ENCODE results near the gene METTL9. TPM values are rescaled to one million over a fixed set of nuclear protein-coding genes. Genes with fewer than 3 reads are reported as not detected.
"Not testable (repeated sequence)": the region's sequence is repeated elsewhere in the genome, so short reads cannot be mapped to it uniquely, and the experiment has no call there.

Gene METTL9
- total RNA-seq, 2 experiments from 2014 or later, result 99.2 to 101 TPM

DNA sequence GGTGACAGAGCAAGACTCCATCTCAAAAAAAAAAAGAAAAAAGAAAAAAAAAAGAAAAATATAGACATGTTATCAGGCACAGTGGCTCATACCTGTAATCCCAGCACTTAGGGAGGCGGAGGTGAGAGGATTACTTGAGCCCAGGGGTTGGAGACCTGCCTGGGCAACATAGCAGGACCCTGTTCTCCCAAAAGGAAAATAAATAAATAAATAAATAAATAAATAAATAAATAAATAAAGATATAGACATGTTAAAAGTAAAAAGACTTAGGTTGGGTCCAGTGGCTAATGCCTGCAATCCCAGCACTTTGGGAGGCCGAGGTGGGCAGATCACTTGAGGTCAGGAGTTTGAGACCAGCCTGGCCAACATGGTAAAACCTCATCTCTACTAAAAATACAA is 23.1 kb upstream of the METTL9 start:
- H3K4me1 Mint-ChIP-seq (ENCODE audit: low read depth); ATAC-seq; H3K9me3 Mint-ChIP-seq (ENCODE audit: insufficient read depth); DNase-seq; H3K36me3 Mint-ChIP-seq (ENCODE audit: low read depth); CTCF ChIA-PET; H3K27ac Mint-ChIP-seq; H3K4me3 Mint-ChIP-seq: not testable (repeated sequence)
- peaks cover 33% of the 10 kb centered on the region for H3K27me3 Mint-ChIP-seq (ENCODE audit: low read depth)
- POLR2A ChIA-PET, result interaction anchor here (1.0 kb wide), 1 partner anchor 18 kb away, joined by 3 read pairs; no protein-coding TSS in a partner anchor

DNA sequence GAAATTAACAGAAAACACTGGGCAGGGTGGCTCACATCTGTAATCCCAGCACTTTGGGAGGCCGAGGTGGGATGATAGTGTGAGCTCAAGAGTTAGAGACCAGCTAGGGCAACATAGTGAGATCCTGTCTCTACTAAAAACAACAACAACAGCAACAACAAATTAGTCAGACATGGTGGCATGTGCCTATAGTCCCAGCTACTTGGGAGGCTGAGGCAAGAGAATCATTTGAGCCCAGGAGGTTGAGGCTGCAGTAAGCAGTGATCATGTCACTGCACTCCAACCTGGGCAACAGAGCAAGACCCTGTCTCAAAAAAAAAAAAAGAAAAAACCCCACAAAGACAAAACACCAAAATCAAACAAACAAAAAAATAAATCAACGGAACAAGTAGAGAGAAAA is 21.9 kb upstream of the METTL9 start:
- POLR2A ChIA-PET, result not testable (repeated sequence)

GRCh38 chr16:21578311-21578710 is 21.1 kb upstream of the METTL9 start:
- CTCF ChIA-PET, result interaction anchor here (2.1 kb wide), 1 partner anchor 130 kb away, joined by 5 read pairs; no protein-coding TSS in a partner anchor
- ATAC-seq; H3K9me3 Mint-ChIP-seq (ENCODE audit: insufficient read depth); H3K27ac Mint-ChIP-seq; H3K36me3 Mint-ChIP-seq (ENCODE audit: low read depth); H3K4me3 Mint-ChIP-seq; H3K4me1 Mint-ChIP-seq (ENCODE audit: low read depth); DNase-seq; POLR2A ChIA-PET: not testable (repeated sequence)
- H3K27me3 Mint-ChIP-seq (ENCODE audit: low read depth), result peaks cover 28% of the 10 kb centered on the region

More for the DNA sequence above, 21.9 kb upstream of the METTL9 start:
- ATAC-seq; H3K36me3 Mint-ChIP-seq (ENCODE audit: low read depth); H3K27ac Mint-ChIP-seq; H3K4me1 Mint-ChIP-seq (ENCODE audit: low read depth); H3K9me3 Mint-ChIP-seq (ENCODE audit: insufficient read depth); DNase-seq; H3K4me3 Mint-ChIP-seq: not testable (repeated sequence)
- CTCF ChIA-PET, result interaction anchor here (1.2 to 2.1 kb wide), 2 partner anchors 79 to 131 kb away, joined by 4 to 5 read pairs; no protein-coding TSS in a partner anchor
- H3K27me3 Mint-ChIP-seq (ENCODE audit: low read depth), result peaks cover 28% of the 10 kb centered on the region

- H3K4me1 Mint-ChIP-seq (ENCODE audit: low read depth); H3K9me3 Mint-ChIP-seq (ENCODE audit: insufficient read depth); H3K36me3 Mint-ChIP-seq (ENCODE audit: low read depth); H3K27ac Mint-ChIP-seq; CTCF ChIA-PET; POLR2A ChIA-PET; ATAC-seq; H3K4me3 Mint-ChIP-seq; DNase-seq: not testable (repeated sequence)
- H3K27me3 Mint-ChIP-seq (ENCODE audit: low read depth), result peaks cover 28% of the 10 kb centered on the region
Measured at GRCh38 chr16:21580131-21580530, 19.2 kb upstream of the METTL9 start.

GRCh38 chr16:21580807-21581206 is 18.6 kb upstream of the METTL9 start:
- H3K36me3 Mint-ChIP-seq (ENCODE audit: low read depth), result no peaks in the 10 kb centered on the region
- no peak overlapping the region for H3K4me3 Mint-ChIP-seq
- ChIA-PET CTCF (interaction anchor here (0.9 to 4.8 kb wide), 4 partner anchors 16 to 119 kb away, joined by 3 to 78 read pairs (median 4); no protein-coding TSS in a partner anchor), POLR2A (no interaction called here)
- peaks cover 3% of the 10 kb centered on the region for H3K4me1 Mint-ChIP-seq (ENCODE audit: low read depth)
- ATAC-seq, result no peak
- no peak overlapping the region for H3K27ac Mint-ChIP-seq
- H3K27me3 Mint-ChIP-seq (ENCODE audit: low read depth), result peaks cover 28% of the 10 kb centered on the region
- H3K9me3 Mint-ChIP-seq (ENCODE audit: insufficient read depth), result no peaks in the 10 kb centered on the region
- no peak for DNase-seq

DNA sequence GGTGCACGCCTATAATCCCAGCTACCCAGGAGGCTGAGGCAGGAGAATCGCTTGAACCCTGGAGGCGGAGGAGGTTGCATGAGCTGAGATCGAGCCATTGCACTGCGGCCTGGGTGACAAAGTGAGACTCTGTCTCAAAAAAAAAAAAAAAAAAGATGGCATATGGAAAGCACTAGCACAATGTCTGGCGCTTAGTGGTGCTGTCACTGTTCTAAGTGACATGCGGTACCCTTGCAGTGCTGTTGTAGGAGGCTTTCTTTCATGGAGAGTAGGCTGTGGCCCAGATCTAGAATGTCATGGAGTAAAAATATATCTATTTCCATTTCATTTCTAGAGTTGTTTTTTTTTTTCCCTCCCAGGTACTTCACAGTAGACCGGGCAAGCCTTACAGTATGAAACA is 14.6 kb upstream of the METTL9 start:
- CTCF ChIA-PET, result interaction anchor here (0.7 to 4.8 kb wide), 19 partner anchors 9 to 1677 kb away, joined by 3 to 78 read pairs (median 4); partner anchors contain the start of genes IGSF6 and METTL9

DNA sequence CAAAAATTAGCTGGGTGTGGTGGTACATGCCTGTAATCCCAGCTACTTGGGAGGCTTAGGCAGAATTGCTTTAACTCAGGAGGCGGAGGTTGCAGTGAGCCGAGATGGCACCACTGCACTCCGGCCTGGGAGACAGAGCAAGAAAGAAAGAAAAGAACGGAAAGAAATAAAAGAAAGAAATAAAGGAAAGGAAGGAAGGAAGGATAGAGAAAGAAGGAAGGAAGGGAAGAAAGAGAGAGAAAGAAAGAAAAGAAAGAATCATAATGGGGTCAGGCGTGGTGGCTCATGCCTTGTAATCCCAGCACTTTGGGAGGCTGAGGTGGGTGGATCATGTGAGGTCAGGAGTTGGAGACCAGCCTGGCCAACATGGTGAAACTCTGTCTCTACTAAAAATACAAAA is 10.8 kb upstream of the METTL9 start:
- H3K36me3 Mint-ChIP-seq (ENCODE audit: low read depth); H3K4me1 Mint-ChIP-seq (ENCODE audit: low read depth); H3K4me3 Mint-ChIP-seq; H3K27me3 Mint-ChIP-seq (ENCODE audit: low read depth); H3K9me3 Mint-ChIP-seq (ENCODE audit: insufficient read depth); H3K27ac Mint-ChIP-seq; DNase-seq; ATAC-seq; POLR2A ChIA-PET: not testable (repeated sequence)
- CTCF ChIA-PET, result interaction anchor here (2.4 kb wide), 1 partner anchor 53 kb away, joined by 16 read pairs; no protein-coding TSS in a partner anchor

More for the DNA sequence above, 14.6 kb upstream of the METTL9 start:
- Mint-ChIP-seq H3K9me3 (ENCODE audit: insufficient read depth) (no peaks in the 10 kb centered on the region), H3K4me3 (no peak overlapping the region), H3K4me1 (ENCODE audit: low read depth) (peaks cover 3% of the 10 kb centered on the region), H3K27me3 (ENCODE audit: low read depth) (peaks cover 4% of the 10 kb centered on the region), H3K27ac (no peak overlapping the region), H3K36me3 (ENCODE audit: low read depth) (no peaks in the 10 kb centered on the region)
- POLR2A ChIA-PET, result interaction anchor here (0.6 kb wide), 1 partner anchor 26 kb away, joined by 3 read pairs; no protein-coding TSS in a partner anchor
- ATAC-seq (no peak), DNase-seq (no peak)

GRCh38 chr16:21589551-21589950 is 9.8 kb upstream of the METTL9 start:
- Mint-ChIP-seq H3K4me1 (ENCODE audit: low read depth) (no peaks in the 10 kb centered on the region), H3K27me3 (ENCODE audit: low read depth) (peaks cover under 1% of the 10 kb centered on the region), H3K36me3 (ENCODE audit: low read depth) (no peaks in the 10 kb centered on the region), H3K27ac (no peak overlapping the region), H3K4me3 (no peak overlapping the region), H3K9me3 (ENCODE audit: insufficient read depth) (no peaks in the 10 kb centered on the region)
- ChIA-PET POLR2A (interaction anchor here (1.5 kb wide), 1 partner anchor 15 kb away, joined by 3 read pairs; no protein-coding TSS in a partner anchor), CTCF (interaction anchor here (0.7 to 2.6 kb wide), 6 partner anchors 11 to 68 kb away, joined by 3 to 13 read pairs (median 6); no protein-coding TSS in a partner anchor)
- ATAC-seq (no peak), DNase-seq (no peak)

DNA sequence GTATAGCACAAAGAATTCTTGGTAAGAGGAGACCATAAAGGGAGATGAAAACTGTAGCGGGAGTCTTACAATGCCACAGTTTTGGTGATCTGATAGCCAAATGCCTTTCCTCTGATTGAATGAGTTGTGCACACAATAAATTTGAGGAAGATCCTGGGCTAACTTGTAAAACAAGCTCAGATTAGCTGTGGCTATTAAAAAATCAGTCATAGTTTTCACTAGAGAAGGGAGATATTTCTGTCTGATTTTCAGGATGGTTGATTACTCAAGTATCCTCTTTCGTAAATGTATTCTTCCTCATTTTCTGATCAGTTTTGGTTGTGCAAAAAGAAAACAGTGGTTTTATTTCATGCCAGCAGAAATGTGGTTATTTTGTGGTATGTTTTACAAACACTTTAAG is 9.1 kb upstream of the METTL9 start:
- Mint-ChIP-seq H3K36me3 (ENCODE audit: low read depth) (no peaks in the 10 kb centered on the region), H3K4me1 (ENCODE audit: low read depth) (peaks cover 1% of the 10 kb centered on the region), H3K27ac (no peak overlapping the region), H3K4me3 (no peak overlapping the region), H3K9me3 (ENCODE audit: insufficient read depth) (no peaks in the 10 kb centered on the region), H3K27me3 (ENCODE audit: low read depth) (peaks cover 3% of the 10 kb centered on the region)
- DNase-seq (no peak), ATAC-seq (no peak)
- CTCF ChIA-PET, result interaction anchor here (0.8 to 2.6 kb wide), 5 partner anchors 10 to 67 kb away, joined by 3 to 13 read pairs (median 7); no protein-coding TSS in a partner anchor
- POLR2A ChIA-PET, result interaction anchor here (1.5 kb wide), 1 partner anchor 15 kb away, joined by 3 read pairs; no protein-coding TSS in a partner anchor

GRCh38 chr16:21590796-21591195 is 8.6 kb upstream of the METTL9 start:
- no peaks in the 10 kb centered on the region for H3K36me3 Mint-ChIP-seq (ENCODE audit: low read depth)
- ChIA-PET CTCF (interaction anchor here (1.6 to 2.6 kb wide), 4 partner anchors 10 to 66 kb away, joined by 5 to 13 read pairs (median 8); no protein-coding TSS in a partner anchor), POLR2A (interaction anchor here (1.5 kb wide), 1 partner anchor 14 kb away, joined by 3 read pairs; no protein-coding TSS in a partner anchor)
- H3K4me1 Mint-ChIP-seq (ENCODE audit: low read depth), result peaks cover 1% of the 10 kb centered on the region
- H3K27ac Mint-ChIP-seq, result no peak overlapping the region
- ATAC-seq (no peak), DNase-seq (no peak)
- H3K4me3 Mint-ChIP-seq, result no peak overlapping the region
- H3K9me3 Mint-ChIP-seq (ENCODE audit: insufficient read depth), result no peaks in the 10 kb centered on the region
- H3K27me3 Mint-ChIP-seq (ENCODE audit: low read depth), result peaks cover 3% of the 10 kb centered on the region

DNA sequence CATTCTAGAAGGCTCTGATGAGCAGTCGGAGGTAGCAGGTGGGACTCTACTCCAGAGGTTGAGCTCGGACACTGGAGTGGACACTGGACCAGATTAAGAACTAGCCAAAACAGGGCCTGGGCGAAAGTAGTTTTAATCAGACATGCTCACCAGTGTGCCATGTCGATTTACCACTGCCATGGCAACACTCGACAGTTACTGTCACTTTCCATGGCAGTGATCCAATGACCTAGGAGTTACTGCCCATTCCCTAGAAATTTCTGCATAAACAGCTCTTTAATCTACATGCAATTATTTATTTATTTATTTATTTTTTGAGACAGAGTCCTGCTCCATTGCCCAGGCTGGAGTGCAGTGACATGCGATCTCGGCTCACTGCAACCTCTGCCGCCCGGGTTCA is 7.2 kb upstream of the METTL9 start:
- H3K4me1 Mint-ChIP-seq (ENCODE audit: low read depth), result peaks cover 8% of the 10 kb centered on the region
- H3K4me3 Mint-ChIP-seq, result no peak overlapping the region
- DNase-seq (no peak), ATAC-seq (no peak)
- peaks cover 3% of the 10 kb centered on the region for H3K27me3 Mint-ChIP-seq (ENCODE audit: low read depth)
- ChIA-PET POLR2A (interaction anchor here (1.5 kb wide), 1 partner anchor 53 kb away, joined by 4 read pairs; no protein-coding TSS in a partner anchor), CTCF (interaction anchor here (1.0 to 1.8 kb wide), 2 partner anchors 50 to 65 kb away, joined by 3 to 7 read pairs; no protein-coding TSS in a partner anchor)
- no peak overlapping the region for H3K27ac Mint-ChIP-seq
- no peaks in the 10 kb centered on the region for H3K36me3 Mint-ChIP-seq (ENCODE audit: low read depth)
- no peaks in the 10 kb centered on the region for H3K9me3 Mint-ChIP-seq (ENCODE audit: insufficient read depth)

DNA sequence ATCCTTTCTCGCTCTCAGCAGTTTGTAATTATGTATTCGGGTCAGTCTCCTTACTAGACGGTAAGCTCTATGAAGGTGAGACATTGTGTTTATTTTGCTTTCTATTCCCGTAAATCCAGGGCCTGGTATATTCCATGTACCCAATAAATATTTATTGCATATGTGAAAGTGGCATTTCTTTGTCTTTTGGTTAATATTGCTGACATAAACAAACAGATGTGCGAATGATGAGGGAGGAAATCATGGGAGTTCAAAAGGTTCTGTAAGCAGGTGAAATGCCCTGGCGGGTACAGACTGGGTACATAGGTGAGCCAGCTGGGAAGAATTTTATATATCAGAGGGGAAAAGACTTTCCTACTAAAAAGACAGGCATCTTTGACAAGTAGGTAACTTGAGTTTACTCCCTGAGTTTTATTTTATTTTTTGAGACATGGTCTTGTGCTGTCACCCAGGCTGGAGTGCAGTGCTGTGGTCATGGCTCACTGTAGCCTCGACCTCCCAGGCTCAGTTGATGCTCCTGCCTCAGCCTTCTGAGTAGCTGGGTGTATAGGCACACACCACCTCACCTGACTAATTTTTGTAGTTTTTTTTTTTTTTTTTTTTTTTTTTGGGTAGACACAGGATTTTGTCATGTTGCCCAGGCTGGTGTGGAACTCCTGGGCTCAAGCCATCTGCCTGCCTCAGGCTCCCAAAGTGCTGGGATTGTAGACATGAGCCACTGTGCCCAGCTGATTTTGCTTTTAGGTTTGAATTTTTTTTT is 5.7 kb upstream of the METTL9 start:
- ATAC-seq (no peak), DNase-seq (no peak)
- Mint-ChIP-seq H3K27me3 (ENCODE audit: low read depth) (peaks cover 3% of the 10 kb centered on the region), H3K36me3 (ENCODE audit: low read depth) (peaks cover 3% of the 10 kb centered on the region), H3K9me3 (ENCODE audit: insufficient read depth) (no peaks in the 10 kb centered on the region), H3K27ac (no peak overlapping the region), H3K4me3 (no peak overlapping the region), H3K4me1 (ENCODE audit: low read depth) (peaks cover 23% of the 10 kb centered on the region)
- CTCF ChIA-PET, result interaction anchor here (1.7 to 1.9 kb wide), 3 partner anchors 9 to 64 kb away, joined by 4 to 7 read pairs (median 5); no protein-coding TSS in a partner anchor
- POLR2A ChIA-PET, result interaction anchor here (1.5 kb wide), 1 partner anchor 52 kb away, joined by 4 read pairs; no protein-coding TSS in a partner anchor
